ENCODE data around the gene FARP2.
"Not testable (repeated sequence)": the region's sequence is repeated elsewhere in the genome, so short reads cannot be mapped to it uniquely, and the experiment has no call there.

FARP2 gene

GRCh38 chr2:241410739-241411176 lies 54.7 kb downstream of the FARP2 start:
- DNase-seq (ENCODE audit: low read depth, low spot score): no peak

- no peak for DNase-seq (ENCODE audit: low read depth, low spot score)
These were observed 56.1 kb downstream of the FARP2 start for GRCh38 chr2:241412144-241412543.

GRCh38 chr2:241413501-241413900 lies 57.4 kb downstream of the FARP2 start:
- not testable (repeated sequence) for DNase-seq (ENCODE audit: low read depth, low spot score)

- DNase-seq (ENCODE audit: low read depth, low spot score): no peak
These were observed 58.0 kb downstream of the FARP2 start for GRCh38 chr2:241413929-241414580.

- no peak for DNase-seq (ENCODE audit: low read depth, low spot score)
These were observed 59.1 kb downstream of the FARP2 start for GRCh38 chr2:241415196-241415595.

- DNase-seq (ENCODE audit: low read depth, low spot score): no peak
These were observed 61.5 kb downstream of the FARP2 start for GRCh38 chr2:241417626-241418025.

GRCh38 chr2:241421330-241421729 lies 65.2 kb downstream of the FARP2 start:
- no peak for DNase-seq (ENCODE audit: low read depth, low spot score)

- DNase-seq (ENCODE audit: low read depth, low spot score): not testable (repeated sequence)
These were observed 65.9 kb downstream of the FARP2 start for GRCh38 chr2:241421942-241422341.

GRCh38 chr2:241422350-241422749 lies 66.3 kb downstream of the FARP2 start:
- DNase-seq (ENCODE audit: low read depth, low spot score): no peak

GRCh38 chr2:241423489-241423888 lies 67.4 kb downstream of the FARP2 start:
- DNase-seq (ENCODE audit: low read depth, low spot score): not testable (repeated sequence)

- DNase-seq (ENCODE audit: low read depth, low spot score): no peak
These were observed 69.3 kb downstream of the FARP2 start for GRCh38 chr2:241425368-241425767.

- DNase-seq (ENCODE audit: low read depth, low spot score): no peak
These were observed 74.1 kb downstream of the FARP2 start for GRCh38 chr2:241430178-241430577.

- no peak for DNase-seq (ENCODE audit: low read depth, low spot score)
These were observed 76.9 kb downstream of the FARP2 start for GRCh38 chr2:241432824-241433448.

GRCh38 chr2:241437179-241437578 lies 81.1 kb downstream of the FARP2 start:
- no peak for DNase-seq (ENCODE audit: low read depth, low spot score)

- DNase-seq (ENCODE audit: low read depth, low spot score): no peak
These were observed 85.4 kb downstream of the FARP2 start for GRCh38 chr2:241441492-241441891.

- peak; percentile 88 for DNase-seq (ENCODE audit: low read depth, low spot score)
These were observed 87.6 kb downstream of the FARP2 start for GRCh38 chr2:241443486-241444223.

- no peak for DNase-seq (ENCODE audit: low read depth, low spot score)
These were observed 89.3 kb downstream of the FARP2 start for GRCh38 chr2:241445426-241445825.

- DNase-seq (ENCODE audit: low read depth, low spot score): not testable (repeated sequence)
These were observed 94.0 kb downstream of the FARP2 start for GRCh38 chr2:241450092-241450491.

GRCh38 chr2:241451840-241452506 lies 95.9 kb downstream of the FARP2 start:
- no peak for DNase-seq (ENCODE audit: low read depth, low spot score)

GRCh38 chr2:241453919-241454318 lies 97.8 kb downstream of the FARP2 start:
- not testable (repeated sequence) for DNase-seq (ENCODE audit: low read depth, low spot score)

- no peak for DNase-seq (ENCODE audit: low read depth, low spot score)
These were observed 98.9 kb downstream of the FARP2 start for GRCh38 chr2:241454837-241455485.

- DNase-seq (ENCODE audit: low read depth, low spot score): no peak
These were observed 100.5 kb downstream of the FARP2 start for GRCh38 chr2:241456546-241456945.

Data from activated naive CD8-positive, alpha-beta T cell treated with anti-CD3 and anti-CD28 coated beads, Interleukin-2, amount 50 U/mL, for 16 hours (primary cell).